OCI-LY1 (cell line): Measurements from ENCODE around the gene TRNAU1AP.

Experiments used
- H2AFZ ChIP-seq: fragments of 200-600 bp; sonication (generic), shearing (Covaris generic); 2 replicates; pipeline ENCODE4 v1.6.0; 2014; ENCODE audit warnings: antibody characterized with exemption, mild to moderate bottlenecking, low read length
- H3F3A ChIP-seq: fragments of 200-600 bp; sonication (generic), shearing (Covaris generic); 2 replicates; pipeline ENCODE4 v1.6.0; 2014; ENCODE audit warnings: mild to moderate bottlenecking, antibody characterized with exemption, low read length, moderate library complexity; ENCODE audit not compliant: insufficient read depth
- H3K27ac ChIP-seq: fragments of 200-600 bp; sonication (generic); 2 replicates; pipeline ENCODE4 v1.5.1; 2014; ENCODE audit warnings: low read length, mixed run types, mild to moderate bottlenecking, low read depth; ENCODE audit not compliant: poor library complexity, severe bottlenecking
- H3K27me3 ChIP-seq: fragments of 200-600 bp; sonication (generic); 2 replicates; pipeline ENCODE4 v1.6.0; 2014; ENCODE audit warnings: antibody characterized with exemption, mild to moderate bottlenecking, low read length, moderate library complexity; ENCODE audit not compliant: insufficient read depth
- H3K36me3 ChIP-seq: fragments of 200-600 bp; sonication (generic); 2 replicates; pipeline ENCODE4 v1.6.1; 2014; ENCODE audit warnings: mild to moderate bottlenecking, antibody characterized with exemption, low read length, moderate library complexity, mixed read lengths; ENCODE audit not compliant: insufficient read depth
- H3K4me1 ChIP-seq: fragments of 200-600 bp; sonication (generic); 2 replicates; pipeline ENCODE4 v1.5.1; 2014; ENCODE audit warnings: mild to moderate bottlenecking, low read length, moderate library complexity; ENCODE audit not compliant: insufficient read depth, severe bottlenecking
- H3K4me2 ChIP-seq: fragments of 200-600 bp; sonication (generic), shearing (Covaris generic); 2 replicates; pipeline ENCODE4 v1.6.1; 2014; ENCODE audit warnings: low read length
- H3K4me3 ChIP-seq: fragments of 200-600 bp; sonication (generic); 2 replicates; pipeline ENCODE4 v1.5.1; 2014; ENCODE audit warnings: low read length, low read depth, mild to moderate bottlenecking, mixed read lengths; ENCODE audit not compliant: poor library complexity, severe bottlenecking
- H3K79me2 ChIP-seq: fragments of 200-600 bp; shearing (Covaris generic); 2 replicates; pipeline ENCODE4 v1.6.1; 2016; ENCODE audit warnings: mixed run types, low read length, mixed read lengths; ENCODE audit not compliant: insufficient read depth
- H3K9ac ChIP-seq: fragments of 200-600 bp; sonication (generic), shearing (Covaris generic); 2 replicates; pipeline ENCODE4 v1.6.1; 2014; ENCODE audit warnings: mild to moderate bottlenecking, low read length, mixed read lengths
- H3K9me2 ChIP-seq: fragments of 200-600 bp; sonication (generic), shearing (Covaris generic); 2 replicates; pipeline ENCODE4 v1.6.1; 2014; ENCODE audit warnings: low read depth, mild to moderate bottlenecking, low read length, mixed read lengths
- H3K9me3 ChIP-seq: fragments of 200-600 bp; shearing (Covaris generic); 2 replicates; pipeline ENCODE4 v1.6.1; 2014; ENCODE audit warnings: low read length, mixed read lengths
- H4K20me1 ChIP-seq: fragments of 200-600 bp; sonication (generic), shearing (Covaris generic); 2 replicates; pipeline ENCODE4 v1.6.0; 2016; ENCODE audit warnings: mild to moderate bottlenecking, low read length; ENCODE audit not compliant: insufficient read depth
- CTCF ChIP-seq: fragments of 200-600 bp; sonication (generic), shearing (Covaris generic); IDR thresholded peaks from 2 replicates; pipeline ENCODE4 v1.5.1; 2017; ENCODE audit warnings: mild to moderate bottlenecking, antibody characterized with exemption, low read length, moderate library complexity, mixed read lengths
- EZH2 ChIP-seq: fragments of 200-600 bp; sonication (generic), shearing (Covaris generic); IDR thresholded peaks from 2 replicates; pipeline ENCODE4 v1.8.0; 2017; ENCODE audit warnings: borderline replicate concordance, mixed run types, mild to moderate bottlenecking, antibody characterized with exemption, low read length, moderate library complexity, mixed read lengths

TRNAU1AP gene

DNA sequence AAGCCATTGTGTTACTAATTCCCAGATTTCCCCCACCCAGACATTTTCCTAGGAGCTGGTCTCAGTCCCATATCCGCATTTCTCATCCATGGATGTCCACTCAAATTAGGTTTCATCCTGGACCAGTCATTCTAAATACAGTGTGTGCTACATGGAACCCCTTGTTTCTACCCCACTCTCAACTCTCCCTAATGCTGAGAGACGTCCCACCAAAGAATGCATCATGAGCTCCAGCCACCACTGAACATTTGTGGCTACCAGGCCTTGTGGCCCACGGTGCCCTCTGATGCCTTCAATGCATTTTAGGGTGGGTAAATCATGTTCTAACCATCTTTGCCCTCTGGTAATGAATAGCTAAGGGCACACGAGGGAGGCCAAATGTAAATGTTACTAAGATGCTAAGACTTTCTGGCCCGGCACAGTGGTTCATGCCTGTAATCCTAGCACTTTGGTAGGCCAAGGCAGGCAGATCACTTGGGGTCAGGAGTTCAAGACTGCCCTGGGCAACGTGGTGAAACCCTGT is 25.9 kb downstream of the TRNAU1AP start:
- Histone ChIP-seq H3K27ac (peak overlapping the region; percentile 14), H3K4me1 (peaks cover 30% of the 10 kb centered on the region), H4K20me1 (no peaks in the 10 kb centered on the region), H3K4me2 (no peak overlapping the region; the same call in 1 of the 2 replicates), H3K79me2 (peaks cover 16% of the 10 kb centered on the region), H3F3A (peaks cover 8% of the 10 kb centered on the region; the same call in 1 of the 2 replicates), H3K36me3 (peaks cover 66% of the 10 kb centered on the region), H3K9me3 (no peaks in the 10 kb centered on the region), H3K27me3 (no peaks in the 10 kb centered on the region), H2AFZ (no peak overlapping the region), H3K9me2 (no peaks in the 10 kb centered on the region), H3K4me3 (no peak overlapping the region), H3K9ac (no peak overlapping the region)
- TF ChIP-seq CTCF (no peak), EZH2 (no peak)

DNA sequence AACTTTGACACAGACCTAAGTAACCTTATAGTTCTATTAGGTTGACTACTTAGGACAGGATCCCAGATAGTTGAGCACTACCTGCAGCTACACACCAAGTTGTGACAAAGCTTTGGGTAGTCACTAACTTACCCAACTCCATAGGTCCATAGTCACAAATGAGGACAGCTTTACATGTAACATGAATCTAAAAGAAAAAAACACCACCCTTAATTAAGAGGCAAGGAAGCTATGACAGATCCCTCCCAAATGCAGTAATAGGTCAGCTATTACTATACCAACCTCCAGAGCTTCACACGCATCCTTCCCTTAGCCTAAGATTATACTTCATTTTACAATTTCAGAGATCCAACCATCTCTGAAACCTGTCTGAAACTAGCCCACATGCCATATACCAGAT is 26.5 kb downstream of the TRNAU1AP start:
- peak overlapping the region; percentile 67 for H3K27ac ChIP-seq
- no peak overlapping the region for H2AFZ ChIP-seq
- TF ChIP-seq EZH2, result no peak
- no peak for TF ChIP-seq CTCF
- H3K27me3 ChIP-seq, result no peaks in the 10 kb centered on the region
- peak overlapping the region; percentile 86 for H3K4me3 ChIP-seq
- no peaks in the 10 kb centered on the region for H4K20me1 ChIP-seq
- peaks cover 62% of the 10 kb centered on the region for H3K36me3 ChIP-seq
- H3K9me3 ChIP-seq, result no peaks in the 10 kb centered on the region
- peaks cover 30% of the 10 kb centered on the region for H3K4me1 ChIP-seq
- H3K79me2 ChIP-seq, result peaks cover 16% of the 10 kb centered on the region
- H3K4me2 ChIP-seq, result peak overlapping the region; percentile 79
- peaks cover 8% of the 10 kb centered on the region; the same call in 1 of the 2 replicates for H3F3A ChIP-seq
- H3K9me2 ChIP-seq, result no peaks in the 10 kb centered on the region
- H3K9ac ChIP-seq, result peak overlapping the region; percentile 90; the same call in 1 of the 2 replicates

GRCh38 chr1:28580722-28581530 is 28.0 kb downstream of the TRNAU1AP start:
- Histone ChIP-seq H3F3A (peaks cover 8% of the 10 kb centered on the region; the same call in 1 of the 2 replicates), H3K9me3 (no peaks in the 10 kb centered on the region), H3K36me3 (peaks cover 51% of the 10 kb centered on the region), H3K27me3 (no peaks in the 10 kb centered on the region), H3K27ac (peak overlapping the region; percentile 67), H4K20me1 (no peaks in the 10 kb centered on the region), H3K4me3 (peak overlapping the region; percentile 86), H3K4me2 (peak overlapping the region; percentile 79), H2AFZ (no peak overlapping the region), H3K4me1 (peaks cover 30% of the 10 kb centered on the region), H3K9ac (peak overlapping the region; percentile 90), H3K9me2 (no peaks in the 10 kb centered on the region), H3K79me2 (peaks cover 16% of the 10 kb centered on the region)
- TF ChIP-seq EZH2, result no peak
- TF ChIP-seq CTCF, result peak; percentile 67
